ENCODE measurements around the gene NIPA2. TPM values are rescaled to one million over a fixed set of nuclear protein-coding genes. Genes with fewer than 3 reads are reported as not detected.

NIPA2 gene
- total RNA-seq, 3 donors from 2014 or later (not counting 1 experiment from before 2014, with no cell fraction given), result 37.3 to 41.3 (median 40.9) TPM

DNA sequence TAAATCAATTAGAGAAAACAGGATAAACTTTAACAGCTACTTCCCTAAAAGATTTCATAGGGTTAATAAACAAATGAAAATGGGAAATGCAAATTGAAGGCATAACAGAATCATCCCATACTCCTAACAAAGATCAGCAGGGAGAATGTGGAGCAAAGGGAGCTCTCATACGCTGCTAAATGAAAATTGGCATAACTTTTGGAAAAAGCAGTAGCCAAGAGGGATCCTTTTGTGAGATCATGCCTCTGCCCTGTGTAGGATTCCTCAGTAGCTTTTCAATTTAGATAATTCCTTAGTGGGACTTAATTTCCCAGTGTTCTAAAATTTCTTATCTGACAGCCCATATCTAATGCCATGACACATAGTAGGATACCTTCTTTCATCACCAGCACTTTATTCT lies 18.2 kb downstream of the NIPA2 start:
- peaks cover 15% of the 10 kb centered on the region for H3K36me3 Mint-ChIP-seq
- TF ChIP-seq, protein P1, sequence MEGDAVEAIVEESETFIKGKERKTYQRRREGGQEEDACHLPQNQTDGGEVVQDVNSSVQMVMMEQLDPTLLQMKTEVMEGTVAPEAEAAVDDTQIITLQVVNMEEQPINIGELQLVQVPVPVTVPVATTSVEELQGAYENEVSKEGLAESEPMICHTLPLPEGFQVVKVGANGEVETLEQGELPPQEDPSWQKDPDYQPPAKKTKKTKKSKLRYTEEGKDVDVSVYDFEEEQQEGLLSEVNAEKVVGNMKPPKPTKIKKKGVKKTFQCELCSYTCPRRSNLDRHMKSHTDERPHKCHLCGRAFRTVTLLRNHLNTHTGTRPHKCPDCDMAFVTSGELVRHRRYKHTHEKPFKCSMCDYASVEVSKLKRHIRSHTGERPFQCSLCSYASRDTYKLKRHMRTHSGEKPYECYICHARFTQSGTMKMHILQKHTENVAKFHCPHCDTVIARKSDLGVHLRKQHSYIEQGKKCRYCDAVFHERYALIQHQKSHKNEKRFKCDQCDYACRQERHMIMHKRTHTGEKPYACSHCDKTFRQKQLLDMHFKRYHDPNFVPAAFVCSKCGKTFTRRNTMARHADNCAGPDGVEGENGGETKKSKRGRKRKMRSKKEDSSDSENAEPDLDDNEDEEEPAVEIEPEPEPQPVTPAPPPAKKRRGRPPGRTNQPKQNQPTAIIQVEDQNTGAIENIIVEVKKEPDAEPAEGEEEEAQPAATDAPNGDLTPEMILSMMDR (IDR thresholded peaks at IDR 0.05), result no peak
- H3K9me3 ChIP-seq (ENCODE audit: control insufficient read depth, insufficient read depth, low read length), result no peaks in the 10 kb centered on the region
- no peak for ATAC-seq
- peak overlapping the region in 1 of 2 donors; percentile 40 for H3K27ac Mint-ChIP-seq
- H3K9me3 Mint-ChIP-seq, result no peaks in the 10 kb centered on the region
- no peaks in the 10 kb centered on the region for H3K4me1 ChIP-seq (ENCODE audit: control insufficient read depth, insufficient read depth, low read length)
- no peak overlapping the region for H3K27ac ChIP-seq (ENCODE audit: low read length)
- no peaks in the 10 kb centered on the region for H3K27me3 ChIP-seq (ENCODE audit: control insufficient read depth, insufficient read depth, low read length)
- H3K4me1 Mint-ChIP-seq, result peaks cover 8 to 10% of the 10 kb centered on the region in 2 donors
- 100% methylated on average over 1 of the region's 1 CpG for WGBS (ENCODE audit: insufficient coverage)
- H3K4me3 ChIP-seq (ENCODE audit: low read length), result no peak overlapping the region
- DNase-seq, result no peak
- H3K36me3 ChIP-seq (ENCODE audit: control insufficient read depth, insufficient read depth, low read length), result peaks cover 47% of the 10 kb centered on the region
- intact Hi-C loops (cut with micrococcal nuclease), result no loop called here
- no peak overlapping the region for H3K4me3 Mint-ChIP-seq
- no peaks in the 10 kb centered on the region for H3K27me3 Mint-ChIP-seq (ENCODE audit: low read depth in 2 of 2)

GRCh38 chr15:22861161-22861560 lies 22.7 kb downstream of the NIPA2 start:
- TF ChIP-seq, protein P1 (IDR thresholded peaks at IDR 0.05), result no peak
- peaks cover 46% of the 10 kb centered on the region for H3K36me3 ChIP-seq (ENCODE audit: control insufficient read depth, insufficient read depth, low read length)
- H3K4me3 ChIP-seq (ENCODE audit: low read length), result no peak overlapping the region
- DNase-seq (no peak), ATAC-seq (no peak)
- intact Hi-C loops (cut with micrococcal nuclease), result no loop called here
- no peaks in the 10 kb centered on the region for H3K27me3 Mint-ChIP-seq (ENCODE audit: low read depth in 2 of 2)
- peaks cover 23% of the 10 kb centered on the region for H3K36me3 Mint-ChIP-seq
- 95% methylated on average over 1 of the region's 2 CpGs for WGBS (ENCODE audit: insufficient coverage)
- H3K27ac Mint-ChIP-seq, result peak overlapping the region; percentile 27 to 52
- H3K4me1 ChIP-seq (ENCODE audit: control insufficient read depth, insufficient read depth, low read length), result no peaks in the 10 kb centered on the region
- H3K9me3 ChIP-seq (ENCODE audit: control insufficient read depth, insufficient read depth, low read length), result no peaks in the 10 kb centered on the region
- H3K27me3 ChIP-seq (ENCODE audit: control insufficient read depth, insufficient read depth, low read length), result no peaks in the 10 kb centered on the region
- H3K4me1 Mint-ChIP-seq, result peaks cover 11 to 17% of the 10 kb centered on the region in 2 donors
- H3K9me3 Mint-ChIP-seq, result no peaks in the 10 kb centered on the region
- H3K27ac ChIP-seq (ENCODE audit: low read length), result no peak overlapping the region
- H3K4me3 Mint-ChIP-seq, result no peak overlapping the region

GRCh38 chr15:22863356-22863755 lies 24.9 kb downstream of the NIPA2 start:
- H3K4me3 ChIP-seq (ENCODE audit: low read length), result no peak overlapping the region
- 97% methylated on average over 3 of the region's 3 CpGs for WGBS (ENCODE audit: insufficient coverage)
- peaks cover 14 to 20% of the 10 kb centered on the region in 2 donors for H3K4me1 Mint-ChIP-seq
- intact Hi-C loops (cut with micrococcal nuclease), result no loop called here
- TF ChIP-seq, protein P1 (IDR thresholded peaks at IDR 0.05), result no peak
- no peaks in the 10 kb centered on the region for H3K4me1 ChIP-seq (ENCODE audit: control insufficient read depth, insufficient read depth, low read length)
- H3K27me3 Mint-ChIP-seq (ENCODE audit: low read depth in 2 of 2), result no peaks in the 10 kb centered on the region
- no peaks in the 10 kb centered on the region for H3K9me3 ChIP-seq (ENCODE audit: control insufficient read depth, insufficient read depth, low read length)
- H3K9me3 Mint-ChIP-seq, result no peaks in the 10 kb centered on the region
- DNase-seq (no peak), ATAC-seq (no peak)
- H3K4me3 Mint-ChIP-seq, result no peak overlapping the region
- peaks cover 29% of the 10 kb centered on the region for H3K36me3 Mint-ChIP-seq
- H3K27ac Mint-ChIP-seq, result peak overlapping the region in 1 of 2 donors; percentile 29
- peaks cover 63% of the 10 kb centered on the region for H3K36me3 ChIP-seq (ENCODE audit: control insufficient read depth, insufficient read depth, low read length)
- no peak overlapping the region for H3K27ac ChIP-seq (ENCODE audit: low read length)
- no peaks in the 10 kb centered on the region for H3K27me3 ChIP-seq (ENCODE audit: control insufficient read depth, insufficient read depth, low read length)

- Histone ChIP-seq H3K27ac (ENCODE audit: low read length) (no peak overlapping the region), H3K27me3 (ENCODE audit: control insufficient read depth, insufficient read depth, low read length) (no peaks in the 10 kb centered on the region), H3K4me1 (ENCODE audit: control insufficient read depth, insufficient read depth, low read length) (no peaks in the 10 kb centered on the region), H3K4me3 (ENCODE audit: low read length) (no peak overlapping the region), H3K36me3 (ENCODE audit: control insufficient read depth, insufficient read depth, low read length) (peaks cover 64% of the 10 kb centered on the region), H3K9me3 (ENCODE audit: control insufficient read depth, insufficient read depth, low read length) (no peaks in the 10 kb centered on the region)
- intact Hi-C loops (cut with micrococcal nuclease), result no loop called here
- no peak for DNase-seq
- no peak overlapping the region for H3K4me3 Mint-ChIP-seq
- TF ChIP-seq, protein P1 (IDR thresholded peaks at IDR 0.05), result no peak
- no peaks in the 10 kb centered on the region for H3K9me3 Mint-ChIP-seq
- peak overlapping the region; percentile 36 to 61 for H3K27ac Mint-ChIP-seq
- ATAC-seq, result no peak
- H3K27me3 Mint-ChIP-seq (ENCODE audit: low read depth in 2 of 2), result no peaks in the 10 kb centered on the region
- peaks cover 11 to 18% of the 10 kb centered on the region in 2 donors for H3K4me1 Mint-ChIP-seq
- 57% methylated on average over 7 of the region's 7 CpGs for WGBS (ENCODE audit: insufficient coverage)
- peaks cover 17% of the 10 kb centered on the region for H3K36me3 Mint-ChIP-seq
Observed at GRCh38 chr15:22866079-22866478, 27.6 kb downstream of the NIPA2 start.
